Mesothelial cell of epicardium (in vitro differentiated cells): ENCODE results near the gene ZNF362. TPM values are rescaled to one million over a fixed set of nuclear protein-coding genes. Genes with fewer than 3 reads are reported as not detected.

Source experiments
- DNase-seq, 2 experiments: peaks; one replicate each; pipeline ENCODE4 v3.0.0; 2021; ENCODE audit warnings: low spot score in 2 of 2; ENCODE audit not compliant: unreplicated experiment in 2 of 2
- H3K27ac Mint-ChIP-seq: 2 replicates; pipeline ENCODE4 v1.8.0; 2021; ENCODE audit warnings: mixed read lengths
- H3K27me3 Mint-ChIP-seq: 2 replicates; pipeline ENCODE4 v1.8.0; 2021; ENCODE audit warnings: low read depth, mixed read lengths
- H3K36me3 Mint-ChIP-seq: 2 replicates; pipeline ENCODE4 v1.8.0; 2021; ENCODE audit warnings: mixed read lengths
- H3K4me1 Mint-ChIP-seq: 2 replicates; pipeline ENCODE4 v1.8.0; 2021; ENCODE audit warnings: mixed read lengths
- H3K4me3 Mint-ChIP-seq: 2 replicates; pipeline ENCODE4 v1.8.0; 2021; ENCODE audit warnings: mild to moderate bottlenecking, moderate library complexity, mixed read lengths
- H3K9me3 Mint-ChIP-seq: 2 replicates; pipeline ENCODE4 v1.8.0; 2021; ENCODE audit warnings: mixed read lengths
- CTCF ChIP-seq: fragments of 200-600 bp; sonication (generic); IDR thresholded peaks from one replicate; pipeline ENCODE4 v1.5.0; 2021; ENCODE audit warnings: antibody characterized with exemption; ENCODE audit not compliant: unreplicated experiment
- total RNA-seq: library from RNA; stranded (reverse); gene quantifications from 3 replicates; pipeline ENCODE4 v1.2.1, GENCODE V29; 2021

The ZNF362 gene
- total RNA-seq, 1 donor from 2014 or later, result 114 TPM

GRCh38 chr1:33265780-33266605 is 9.7 kb downstream of the ZNF362 start:
- DNase-seq, result no peak
- peak overlapping the region; percentile 3 for H3K27ac Mint-ChIP-seq
- H3K4me1 Mint-ChIP-seq, result peaks cover 20% of the 10 kb centered on the region

GRCh38 chr1:33266766-33267165 is 10.5 kb downstream of the ZNF362 start:
- Mint-ChIP-seq H3K4me3 (no peak overlapping the region), H3K9me3 (no peaks in the 10 kb centered on the region), H3K27ac (no peak overlapping the region), H3K36me3 (peaks cover 20% of the 10 kb centered on the region), H3K4me1 (peaks cover 13% of the 10 kb centered on the region), H3K27me3 (no peaks in the 10 kb centered on the region)
- no peak for TF ChIP-seq CTCF
- no peak for DNase-seq

More at GRCh38 chr1:33265780-33266605, 9.7 kb downstream of the ZNF362 start:
- Mint-ChIP-seq H3K27me3 (no peaks in the 10 kb centered on the region), H3K9me3 (no peaks in the 10 kb centered on the region), H3K4me3 (no peak overlapping the region), H3K36me3 (peaks cover 20% of the 10 kb centered on the region)
- no peak for TF ChIP-seq CTCF

GRCh38 chr1:33267468-33268205 is 11.3 kb downstream of the ZNF362 start:
- no peak overlapping the region for H3K4me3 Mint-ChIP-seq
- no peak overlapping the region for H3K27ac Mint-ChIP-seq
- H3K4me1 Mint-ChIP-seq, result peaks cover 11% of the 10 kb centered on the region
- TF ChIP-seq CTCF, result no peak
- H3K36me3 Mint-ChIP-seq, result peaks cover 16% of the 10 kb centered on the region
- H3K27me3 Mint-ChIP-seq, result no peaks in the 10 kb centered on the region
- no peak for DNase-seq
- H3K9me3 Mint-ChIP-seq, result no peaks in the 10 kb centered on the region

- peak overlapping the region; percentile 13 for H3K27ac Mint-ChIP-seq
- DNase-seq, result no peak
- H3K36me3 Mint-ChIP-seq, result peaks cover 11% of the 10 kb centered on the region
- H3K4me1 Mint-ChIP-seq, result peaks cover 11% of the 10 kb centered on the region
- no peak for TF ChIP-seq CTCF
- H3K9me3 Mint-ChIP-seq, result no peaks in the 10 kb centered on the region
- no peaks in the 10 kb centered on the region for H3K27me3 Mint-ChIP-seq
- H3K4me3 Mint-ChIP-seq, result no peak overlapping the region
Measured at GRCh38 chr1:33268457-33268856, 12.2 kb downstream of the ZNF362 start.

- H3K4me1 Mint-ChIP-seq, result peaks cover 11% of the 10 kb centered on the region
- DNase-seq, result no peak
- no peak overlapping the region for H3K4me3 Mint-ChIP-seq
- TF ChIP-seq CTCF, result no peak
- H3K36me3 Mint-ChIP-seq, result peaks cover 13% of the 10 kb centered on the region
- peak overlapping the region; percentile 79 for H3K27ac Mint-ChIP-seq
- no peaks in the 10 kb centered on the region for H3K27me3 Mint-ChIP-seq
- H3K9me3 Mint-ChIP-seq, result no peaks in the 10 kb centered on the region
Measured at GRCh38 chr1:33268927-33269610, 12.8 kb downstream of the ZNF362 start.
